ENCODE results near the gene TMC2.

DNA sequence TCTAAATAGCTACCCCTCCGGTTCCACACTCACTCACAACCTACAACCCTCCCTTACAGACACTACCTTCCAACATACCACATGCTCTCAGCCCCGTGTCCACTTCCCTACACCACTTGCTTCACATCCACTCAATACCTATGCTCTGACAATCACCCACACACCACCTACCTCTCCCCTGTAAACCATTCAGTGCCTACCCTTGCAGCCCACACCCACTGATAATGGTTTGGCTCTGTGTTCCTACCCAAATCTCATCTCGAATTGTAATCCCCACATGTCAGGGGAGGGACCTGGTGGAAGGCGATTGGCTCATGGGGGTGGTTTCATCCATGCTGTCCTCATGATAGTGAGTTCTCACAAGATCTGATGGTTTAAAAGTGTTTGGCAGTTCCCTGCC, 17.8 kb upstream of the TMC2 start:
- TF ChIP-seq, protein P1, sequence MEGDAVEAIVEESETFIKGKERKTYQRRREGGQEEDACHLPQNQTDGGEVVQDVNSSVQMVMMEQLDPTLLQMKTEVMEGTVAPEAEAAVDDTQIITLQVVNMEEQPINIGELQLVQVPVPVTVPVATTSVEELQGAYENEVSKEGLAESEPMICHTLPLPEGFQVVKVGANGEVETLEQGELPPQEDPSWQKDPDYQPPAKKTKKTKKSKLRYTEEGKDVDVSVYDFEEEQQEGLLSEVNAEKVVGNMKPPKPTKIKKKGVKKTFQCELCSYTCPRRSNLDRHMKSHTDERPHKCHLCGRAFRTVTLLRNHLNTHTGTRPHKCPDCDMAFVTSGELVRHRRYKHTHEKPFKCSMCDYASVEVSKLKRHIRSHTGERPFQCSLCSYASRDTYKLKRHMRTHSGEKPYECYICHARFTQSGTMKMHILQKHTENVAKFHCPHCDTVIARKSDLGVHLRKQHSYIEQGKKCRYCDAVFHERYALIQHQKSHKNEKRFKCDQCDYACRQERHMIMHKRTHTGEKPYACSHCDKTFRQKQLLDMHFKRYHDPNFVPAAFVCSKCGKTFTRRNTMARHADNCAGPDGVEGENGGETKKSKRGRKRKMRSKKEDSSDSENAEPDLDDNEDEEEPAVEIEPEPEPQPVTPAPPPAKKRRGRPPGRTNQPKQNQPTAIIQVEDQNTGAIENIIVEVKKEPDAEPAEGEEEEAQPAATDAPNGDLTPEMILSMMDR (IDR thresholded peaks at IDR 0.05): no peak
- TF ChIP-seq POLR2A (IDR thresholded peaks at IDR 0.05; ENCODE audit: low read length) (no peak), SMC3 (IDR thresholded peaks at IDR 0.05) (no peak), CEBPB (IDR thresholded peaks at IDR 0.05) (no peak), RFX5 (IDR thresholded peaks at IDR 0.05) (no peak), MYC (IDR thresholded peaks at IDR 0.05; ENCODE audit: borderline replicate concordance, low read length) (no peak), KDM1A (IDR thresholded peaks at IDR 0.05; ENCODE audit: low read depth) (no peak), EP300 (IDR thresholded peaks at IDR 0.05) (no peak), JUN (IDR thresholded peaks at IDR 0.05) (no peak), ESRRA (IDR thresholded peaks at IDR 0.05; ENCODE audit: borderline replicate concordance, low read length) (no peak)
- TF ChIP-seq, protein P2, sequence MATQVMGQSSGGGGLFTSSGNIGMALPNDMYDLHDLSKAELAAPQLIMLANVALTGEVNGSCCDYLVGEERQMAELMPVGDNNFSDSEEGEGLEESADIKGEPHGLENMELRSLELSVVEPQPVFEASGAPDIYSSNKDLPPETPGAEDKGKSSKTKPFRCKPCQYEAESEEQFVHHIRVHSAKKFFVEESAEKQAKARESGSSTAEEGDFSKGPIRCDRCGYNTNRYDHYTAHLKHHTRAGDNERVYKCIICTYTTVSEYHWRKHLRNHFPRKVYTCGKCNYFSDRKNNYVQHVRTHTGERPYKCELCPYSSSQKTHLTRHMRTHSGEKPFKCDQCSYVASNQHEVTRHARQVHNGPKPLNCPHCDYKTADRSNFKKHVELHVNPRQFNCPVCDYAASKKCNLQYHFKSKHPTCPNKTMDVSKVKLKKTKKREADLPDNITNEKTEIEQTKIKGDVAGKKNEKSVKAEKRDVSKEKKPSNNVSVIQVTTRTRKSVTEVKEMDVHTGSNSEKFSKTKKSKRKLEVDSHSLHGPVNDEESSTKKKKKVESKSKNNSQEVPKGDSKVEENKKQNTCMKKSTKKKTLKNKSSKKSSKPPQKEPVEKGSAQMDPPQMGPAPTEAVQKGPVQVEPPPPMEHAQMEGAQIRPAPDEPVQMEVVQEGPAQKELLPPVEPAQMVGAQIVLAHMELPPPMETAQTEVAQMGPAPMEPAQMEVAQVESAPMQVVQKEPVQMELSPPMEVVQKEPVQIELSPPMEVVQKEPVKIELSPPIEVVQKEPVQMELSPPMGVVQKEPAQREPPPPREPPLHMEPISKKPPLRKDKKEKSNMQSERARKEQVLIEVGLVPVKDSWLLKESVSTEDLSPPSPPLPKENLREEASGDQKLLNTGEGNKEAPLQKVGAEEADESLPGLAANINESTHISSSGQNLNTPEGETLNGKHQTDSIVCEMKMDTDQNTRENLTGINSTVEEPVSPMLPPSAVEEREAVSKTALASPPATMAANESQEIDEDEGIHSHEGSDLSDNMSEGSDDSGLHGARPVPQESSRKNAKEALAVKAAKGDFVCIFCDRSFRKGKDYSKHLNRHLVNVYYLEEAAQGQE (IDR thresholded peaks at IDR 0.05): no peak
- TF ChIP-seq, protein P3, sequence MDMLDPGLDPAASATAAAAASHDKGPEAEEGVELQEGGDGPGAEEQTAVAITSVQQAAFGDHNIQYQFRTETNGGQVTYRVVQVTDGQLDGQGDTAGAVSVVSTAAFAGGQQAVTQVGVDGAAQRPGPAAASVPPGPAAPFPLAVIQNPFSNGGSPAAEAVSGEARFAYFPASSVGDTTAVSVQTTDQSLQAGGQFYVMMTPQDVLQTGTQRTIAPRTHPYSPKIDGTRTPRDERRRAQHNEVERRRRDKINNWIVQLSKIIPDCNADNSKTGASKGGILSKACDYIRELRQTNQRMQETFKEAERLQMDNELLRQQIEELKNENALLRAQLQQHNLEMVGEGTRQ (IDR thresholded peaks at IDR 0.05): no peak
- TF ChIP-seq, protein P4, sequence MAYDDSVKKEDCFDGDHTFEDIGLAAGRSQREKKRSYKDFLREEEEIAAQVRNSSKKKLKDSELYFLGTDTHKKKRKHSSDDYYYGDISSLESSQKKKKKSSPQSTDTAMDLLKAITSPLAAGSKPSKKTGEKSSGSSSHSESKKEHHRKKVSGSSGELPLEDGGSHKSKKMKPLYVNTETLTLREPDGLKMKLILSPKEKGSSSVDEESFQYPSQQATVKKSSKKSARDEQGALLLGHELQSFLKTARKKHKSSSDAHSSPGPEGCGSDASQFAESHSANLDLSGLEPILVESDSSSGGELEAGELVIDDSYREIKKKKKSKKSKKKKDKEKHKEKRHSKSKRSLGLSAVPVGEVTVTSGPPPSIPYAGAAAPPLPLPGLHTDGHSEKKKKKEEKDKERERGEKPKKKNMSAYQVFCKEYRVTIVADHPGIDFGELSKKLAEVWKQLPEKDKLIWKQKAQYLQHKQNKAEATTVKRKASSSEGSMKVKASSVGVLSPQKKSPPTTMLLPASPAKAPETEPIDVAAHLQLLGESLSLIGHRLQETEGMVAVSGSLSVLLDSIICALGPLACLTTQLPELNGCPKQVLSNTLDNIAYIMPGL (CRISPR knock-in tag; IDR thresholded peaks at IDR 0.05; ENCODE audit: borderline replicate concordance): no peak
